ENCODE measurements around the gene CPD. TPM values are rescaled to one million over a fixed set of nuclear protein-coding genes. Genes with fewer than 3 reads are reported as not detected.

Gene CPD
- total and polyA plus RNA-seq, 2 of the 13 experiments (the other 11 are each of a cell fraction or from before 2014, with no cell fraction given): 46.1 to 72.3 TPM

- TF ChIP-seq, protein P1, sequence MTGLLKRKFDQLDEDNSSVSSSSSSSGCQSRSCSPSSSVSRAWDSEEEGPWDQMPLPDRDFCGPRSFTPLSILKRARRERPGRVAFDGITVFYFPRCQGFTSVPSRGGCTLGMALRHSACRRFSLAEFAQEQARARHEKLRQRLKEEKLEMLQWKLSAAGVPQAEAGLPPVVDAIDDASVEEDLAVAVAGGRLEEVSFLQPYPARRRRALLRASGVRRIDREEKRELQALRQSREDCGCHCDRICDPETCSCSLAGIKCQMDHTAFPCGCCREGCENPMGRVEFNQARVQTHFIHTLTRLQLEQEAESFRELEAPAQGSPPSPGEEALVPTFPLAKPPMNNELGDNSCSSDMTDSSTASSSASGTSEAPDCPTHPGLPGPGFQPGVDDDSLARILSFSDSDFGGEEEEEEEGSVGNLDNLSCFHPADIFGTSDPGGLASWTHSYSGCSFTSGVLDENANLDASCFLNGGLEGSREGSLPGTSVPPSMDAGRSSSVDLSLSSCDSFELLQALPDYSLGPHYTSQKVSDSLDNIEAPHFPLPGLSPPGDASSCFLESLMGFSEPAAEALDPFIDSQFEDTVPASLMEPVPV (CRISPR knock-in tag; IDR thresholded peaks at IDR 0.05): no peak
- TF ChIP-seq, protein P2, sequence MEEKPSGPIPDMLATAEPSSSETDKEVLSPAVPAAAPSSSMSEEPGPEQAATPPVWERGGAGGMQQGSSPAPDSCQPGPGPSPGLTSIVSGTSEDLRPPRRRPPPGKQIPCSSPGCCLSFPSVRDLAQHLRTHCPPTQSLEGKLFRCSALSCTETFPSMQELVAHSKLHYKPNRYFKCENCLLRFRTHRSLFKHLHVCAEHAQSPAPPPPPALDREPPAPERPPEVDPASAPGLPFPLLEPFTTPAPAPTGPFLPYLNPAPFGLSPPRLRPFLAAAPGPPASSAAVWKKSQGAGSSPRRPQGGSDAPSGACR (CRISPR knock-in tag; IDR thresholded peaks at IDR 0.05): no peak
- TF ChIP-seq CHD4 (IDR thresholded peaks at IDR 0.05; ENCODE audit: borderline replicate concordance, low read length): no peak
- TF ChIP-seq RORA (CRISPR knock-in tag; IDR thresholded peaks at IDR 0.05): no peak
- TF ChIP-seq ZNF709 (CRISPR knock-in tag; IDR thresholded peaks at IDR 0.05): no peak; the same call in 1 of the 2 replicates
- TF ChIP-seq AFF4 (CRISPR knock-in tag; IDR thresholded peaks at IDR 0.05): no peak
- no peak for TF ChIP-seq ZNF562 (CRISPR knock-in tag; IDR thresholded peaks at IDR 0.05; ENCODE audit: borderline replicate concordance)
- no peak for TF ChIP-seq CHD2 (IDR thresholded peaks at IDR 0.05; ENCODE audit: low read depth, low read length)
- TF ChIP-seq ZBTB21 (CRISPR knock-in tag; IDR thresholded peaks at IDR 0.05): no peak
- TF ChIP-seq ZBTB1 (CRISPR knock-in tag; IDR thresholded peaks at IDR 0.05; ENCODE audit: borderline replicate concordance): no peak
- no peak for TF ChIP-seq ARNTL (CRISPR knock-in tag; IDR thresholded peaks at IDR 0.05)
- TF ChIP-seq XRCC5 (optimal IDR thresholded peaks at IDR 0.05; ENCODE audit: low read length): peak; percentile 44
- TF ChIP-seq HES4 (CRISPR knock-in tag; IDR thresholded peaks at IDR 0.05; ENCODE audit: borderline replicate concordance): no peak
- no peak for TF ChIP-seq ZNF747 (CRISPR knock-in tag; IDR thresholded peaks at IDR 0.05; ENCODE audit: borderline replicate concordance)
- no peak for TF ChIP-seq RFXAP (CRISPR knock-in tag; IDR thresholded peaks at IDR 0.05; ENCODE audit: borderline replicate concordance)
- TF ChIP-seq, protein P3, sequence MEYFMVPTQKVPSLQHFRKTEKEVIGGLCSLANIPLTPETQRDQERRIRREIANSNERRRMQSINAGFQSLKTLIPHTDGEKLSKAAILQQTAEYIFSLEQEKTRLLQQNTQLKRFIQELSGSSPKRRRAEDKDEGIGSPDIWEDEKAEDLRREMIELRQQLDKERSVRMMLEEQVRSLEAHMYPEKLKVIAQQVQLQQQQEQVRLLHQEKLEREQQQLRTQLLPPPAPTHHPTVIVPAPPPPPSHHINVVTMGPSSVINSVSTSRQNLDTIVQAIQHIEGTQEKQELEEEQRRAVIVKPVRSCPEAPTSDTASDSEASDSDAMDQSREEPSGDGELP (IDR thresholded peaks at IDR 0.05; ENCODE audit: borderline replicate concordance, low read depth): no peak; the same call in 1 of the 2 replicates
- no peak for TF ChIP-seq ZNF878 (CRISPR knock-in tag; IDR thresholded peaks at IDR 0.05)
- TF ChIP-seq ESRRA (CRISPR knock-in tag; IDR thresholded peaks at IDR 0.05; ENCODE audit: low read depth): no peak
- TF ChIP-seq MEIS1 (CRISPR knock-in tag; IDR thresholded peaks at IDR 0.05; ENCODE audit: borderline replicate concordance): no peak
- no peak for TF ChIP-seq MIXL1 (CRISPR knock-in tag; IDR thresholded peaks at IDR 0.05)
These were observed 33.1 kb upstream of the CPD start (continued) for GRCh38 chr17:30345527-30346075.
